ENCODE measurements around the gene OR6J1.
"Not testable (repeated sequence)": the region's sequence is repeated elsewhere in the genome, so short reads cannot be mapped to it uniquely, and the experiment has no call there.

OR6J1 gene

GRCh38 chr14:22650960-22651521 is 6.9 kb upstream of the OR6J1 start:
- no peak for DNase-seq (ENCODE audit: low read depth in 3 of 3)

- DNase-seq (ENCODE audit: low read depth in 3 of 3): no peak
Measured at GRCh38 chr14:22650046-22650739, 6.0 kb upstream of the OR6J1 start.

- DNase-seq (ENCODE audit: low read depth in 3 of 3): no peak
Measured at GRCh38 chr14:22648506-22648905, 4.4 kb upstream of the OR6J1 start.

- DNase-seq (ENCODE audit: low read depth in 3 of 3): no peak
Measured at GRCh38 chr14:22646570-22647254, 2.6 kb upstream of the OR6J1 start.

- no peak for DNase-seq (ENCODE audit: low read depth in 3 of 3)
Measured at GRCh38 chr14:22641846-22642245, 2.3 kb downstream of the OR6J1 start.

- DNase-seq (ENCODE audit: low read depth in 3 of 3): no peak
Measured at GRCh38 chr14:22640192-22640591, 4.0 kb downstream of the OR6J1 start.

GRCh38 chr14:22635980-22636379 is 8.2 kb downstream of the OR6J1 start:
- DNase-seq (ENCODE audit: low read depth in 3 of 3): not testable (repeated sequence)

- DNase-seq (ENCODE audit: low read depth in 3 of 3): no peak
Measured at GRCh38 chr14:22634233-22634900, 9.8 kb downstream of the OR6J1 start.

- no peak for DNase-seq (ENCODE audit: low read depth in 3 of 3)
Measured at GRCh38 chr14:22630486-22630885, 13.7 kb downstream of the OR6J1 start.

GRCh38 chr14:22630066-22630465 is 14.1 kb downstream of the OR6J1 start:
- DNase-seq (ENCODE audit: low read depth in 3 of 3): no peak

GRCh38 chr14:22629361-22629760 is 14.8 kb downstream of the OR6J1 start:
- no peak for DNase-seq (ENCODE audit: low read depth in 3 of 3)

GRCh38 chr14:22627506-22628263 is 16.5 kb downstream of the OR6J1 start:
- DNase-seq (ENCODE audit: low read depth in 3 of 3): no peak

- DNase-seq (ENCODE audit: low read depth in 3 of 3): no peak
Measured at GRCh38 chr14:22626590-22626989, 17.6 kb downstream of the OR6J1 start.

GRCh38 chr14:22623047-22623446 is 21.1 kb downstream of the OR6J1 start:
- no peak for DNase-seq (ENCODE audit: low read depth in 3 of 3)

GRCh38 chr14:22622255-22622654 is 21.9 kb downstream of the OR6J1 start:
- DNase-seq (ENCODE audit: low read depth in 3 of 3): no peak

GRCh38 chr14:22615765-22616164 is 28.4 kb downstream of the OR6J1 start:
- not testable (repeated sequence) for DNase-seq (ENCODE audit: low read depth in 3 of 3)

- no peak for DNase-seq (ENCODE audit: low read depth in 3 of 3)
Measured at GRCh38 chr14:22614240-22614799, 29.8 kb downstream of the OR6J1 start.

- no peak for DNase-seq (ENCODE audit: low read depth in 3 of 3)
Measured at GRCh38 chr14:22613736-22614239, 30.4 kb downstream of the OR6J1 start.

- DNase-seq (ENCODE audit: low read depth in 3 of 3): no peak
Measured at GRCh38 chr14:22613106-22613695, 31.0 kb downstream of the OR6J1 start.

GRCh38 chr14:22610931-22611330 is 33.2 kb downstream of the OR6J1 start:
- no peak for DNase-seq (ENCODE audit: low read depth in 3 of 3)

- no peak for DNase-seq (ENCODE audit: low read depth in 3 of 3)
Measured at GRCh38 chr14:22607291-22607690, 36.9 kb downstream of the OR6J1 start.
